Spleen (tissue), 7 donors: ENCODE data around the gene GLTP.

Experiments used
- CTCF ChIP-seq, 11 experiments: fragments of 200-600 bp in 7 of 11; fragments of 450-650 bp in 4 of 11; sonication (generic) in 4 of 11; IDR thresholded peaks in 8 of 11; conservative IDR thresholded peaks in 3 of 11; 1 replicate in 7 of 11; 2 replicates in 4 of 11; pipeline versions ENCODE4 v1.4.0 to v1.8.0; 2016 to 2021; ENCODE audit warnings: antibody characterized with exemption in 11 of 11, inconsistent platforms in 4 of 11, mild to moderate bottlenecking in 1 of 11
- POLR2AphosphoS5 ChIP-seq, 3 donors: sonication (generic); formaldehyde crosslinking; IDR thresholded peaks; one replicate each; pipeline ENCODE4 v1.5.1; 2017; ENCODE audit warnings: antibody characterized with exemption in 3 of 3
- donor health status: DM: no; HTN: no; CAD: no; lungs with moderate emphysema.
- donor health status: DM: no; HTN: no; CAD: no.
- donor health status: DM: no; HTN: no; CAD: no.

GRCh38 chr12:109860977-109861376 is 19.4 kb downstream of the GLTP start:
- TF ChIP-seq CTCF (IDR thresholded peaks at IDR 0.05 in 8 of 11, conservative IDR thresholded peaks at IDR 0.05 in 3 of 11) (no peak), POLR2AphosphoS5 (IDR thresholded peaks at IDR 0.05) (no peak)
